Measurements from ENCODE around the gene ZNF407.

The ZNF407 gene

GRCh38 chr18:74942319-74942910, 344.7 kb downstream of the ZNF407 start:
- peak in 1 of 3 donors; percentile 11 for DNase-seq

GRCh38 chr18:74944676-74945075, 347.0 kb downstream of the ZNF407 start:
- no peak for DNase-seq

- no peak for DNase-seq
Measured at GRCh38 chr18:74945774-74946545, 348.3 kb downstream of the ZNF407 start.

GRCh38 chr18:74946646-74947375, 349.1 kb downstream of the ZNF407 start:
- peak; percentile 17 to 42 (median 35) for DNase-seq

GRCh38 chr18:74947417-74947816, 349.7 kb downstream of the ZNF407 start:
- DNase-seq = no peak

GRCh38 chr18:74947875-74948274, 350.2 kb downstream of the ZNF407 start:
- DNase-seq = no peak

GRCh38 chr18:74949611-74950010, 351.9 kb downstream of the ZNF407 start:
- no peak for DNase-seq

- DNase-seq = no peak
Measured at GRCh38 chr18:74950479-74950878, 352.8 kb downstream of the ZNF407 start.

GRCh38 chr18:74951165-74951760, 353.6 kb downstream of the ZNF407 start:
- no peak for DNase-seq

- DNase-seq = no peak
Measured at GRCh38 chr18:74957588-74958224, 360.0 kb downstream of the ZNF407 start.

GRCh38 chr18:74959216-74959615, 361.5 kb downstream of the ZNF407 start:
- no peak for DNase-seq

- no peak for DNase-seq
Measured at GRCh38 chr18:74961596-74961995, 363.9 kb downstream of the ZNF407 start.

- peak; percentile 51 to 55 (median 53) for DNase-seq
Measured at GRCh38 chr18:74963820-74964446, 366.3 kb downstream of the ZNF407 start.

GRCh38 chr18:74965682-74966081, 368.0 kb downstream of the ZNF407 start:
- DNase-seq = no peak

- DNase-seq = no peak
Measured at GRCh38 chr18:74967438-74967837, 369.8 kb downstream of the ZNF407 start.

- no peak for DNase-seq
Measured at GRCh38 chr18:74967979-74968378, 370.3 kb downstream of the ZNF407 start.

- DNase-seq = peak in 1 of 3 donors; percentile 28
Measured at GRCh38 chr18:74971358-74971757, 373.7 kb downstream of the ZNF407 start.

- peak; percentile 69 to 83 (median 82) for DNase-seq
Measured at GRCh38 chr18:74971776-74972175, 374.1 kb downstream of the ZNF407 start.

- DNase-seq = no peak
Measured at GRCh38 chr18:74972354-74972753, 374.7 kb downstream of the ZNF407 start.

GRCh38 chr18:74975001-74975400, 377.3 kb downstream of the ZNF407 start:
- no peak for DNase-seq

GRCh38 chr18:74976331-74976909, 378.8 kb downstream of the ZNF407 start:
- DNase-seq = no peak

- no peak for DNase-seq
Measured at GRCh38 chr18:74977041-74977440, 379.4 kb downstream of the ZNF407 start.
